Upper lobe of left lung (tissue), 4 donors: ENCODE measurements around the gene CCM2.

ENCODE experiments used
- EP300 ChIP-seq, 4 donors: sonication (generic); formaldehyde crosslinking; IDR thresholded peaks; one replicate each; pipeline ENCODE4 v1.5.1; 2017; ENCODE audit warnings: antibody characterized with exemption in 4 of 4, control low read depth in 2 of 4
- POLR2AphosphoS5 ChIP-seq, 2 donors: sonication (generic); formaldehyde crosslinking; IDR thresholded peaks; one replicate each; pipeline ENCODE4 v1.5.1; 2017; ENCODE audit warnings: antibody characterized with exemption in 2 of 2

GRCh38 chr7:45089341-45089891, 89.4 kb downstream of the CCM2 start:
- no peak for TF ChIP-seq EP300 (IDR thresholded peaks at IDR 0.05)
- TF ChIP-seq POLR2AphosphoS5 (IDR thresholded peaks at IDR 0.05), result no peak
